Adrenal gland (tissue), 12 donors: ENCODE data around the gene SH3D19. TPM values are rescaled to one million over a fixed set of nuclear protein-coding genes. Genes with fewer than 3 reads are reported as not detected.

ENCODE experiments used
- DNase-seq, 7 donors: peaks; one replicate each; pipeline ENCODE4 v3.0.0-alpha.2; 2019 to 2020
- H3K27ac ChIP-seq, 5 donors: fragments of 200-600 bp; sonication (generic) in 4 of 5; 1 replicate in 3 of 5; 2 replicates in 2 of 5; pipeline versions ENCODE4 v1.5.1 to v1.8.0; 2016 to 2020; ENCODE audit warnings: mild to moderate bottlenecking in 1 of 5
- H3K27me3 ChIP-seq: fragments of 200-600 bp; 2 replicates; pipeline ENCODE4 v1.8.0; 2021
- H3K36me3 ChIP-seq, 2 donors: fragments of 200-600 bp; replicated peaks in 1 of 2; 1 replicate in 1 of 2; 2 replicates in 1 of 2; pipeline versions ENCODE4 v1.5.1 to v1.8.0; 2018 to 2022
- H3K4me1 ChIP-seq, 2 donors: fragments of 200-600 bp; replicated peaks in 1 of 2; 1 replicate in 1 of 2; 2 replicates in 1 of 2; pipeline versions ENCODE4 v1.5.1 to v1.8.0; 2018 to 2021
- H3K4me3 ChIP-seq, 4 donors: fragments of 200-600 bp; sonication (generic) in 3 of 4; one replicate each; pipeline ENCODE4 v1.5.1; 2016 to 2018
- H3K9me3 ChIP-seq, 3 donors: fragments of 200-600 bp; sonication (generic) in 1 of 3; replicated peaks in 1 of 3; 1 replicate in 2 of 3; 2 replicates in 1 of 3; pipeline versions ENCODE4 v1.5.1 to v1.8.0; 2016 to 2021
- CTCF ChIP-seq, 6 experiments: fragments of 450-650 bp in 4 of 6; fragments of 200-600 bp in 2 of 6; sonication (generic) in 1 of 6; IDR thresholded peaks; 1 replicate in 5 of 6; 2 replicates in 1 of 6; pipeline versions ENCODE4 v1.5.1 to v1.8.0; 2016 to 2021; ENCODE audit warnings: antibody characterized with exemption in 6 of 6, mild to moderate bottlenecking in 2 of 6, moderate library complexity in 1 of 6
- POLR2A ChIP-seq, 2 donors: fragments of 450-650 bp; IDR thresholded peaks; one replicate each; pipeline ENCODE4 v1.6.1; 2017; ENCODE audit warnings: antibody characterized with exemption in 2 of 2, mild to moderate bottlenecking in 2 of 2, moderate library complexity in 1 of 2
- WGBS, 4 donors: extraction: QIAGEN DNeasy Blood & Tissue Kit in 2 of 4; methylation state at CpG; one replicate each; pipeline versions ENCODE4 v1.1.5 to v1.1.7; 2013 to 2017; 5-methylcytosine and 5-hydroxymethylcytosine counted together
- intact Hi-C, 2 donors: fragments of 100-400 bp; cut with DNase I; formaldehyde crosslinking; loops; one replicate each; pipeline versions ENCODE4 v1.14.1 to v1.15.0; 2022 to 2023
- polyA plus RNA-seq, 3 donors: library from polyadenylated mRNA; stranded (reverse); fragments of 200-250 nt in 2 of 3; fragments of 350-450 nt in 1 of 3; fragmentation: Illumina TruSeq in 1 of 3; extraction: RNeasy Lipid Tissue Mini Kit (QIAGEN cat#74804) in 1 of 3; gene quantifications; one replicate each; pipeline ENCODE4 v1.2.3, GENCODE V29; 2013 to 2014
- total RNA-seq, 9 donors: library from RNA; depleted of rRNA in 4 of 9; stranded (reverse); fragments of >200 nt in 4 of 9; fragments of 120-200 nt in 1 of 9; fragmentation: NEBNext Ultra II Directional in 1 of 9; extraction: Animal tissue kit (Norgen Biotek cat#: 25700) in 1 of 9; gene quantifications; one replicate each; pipeline versions ENCODE4 v1.1.0 to v1.2.4, GENCODE V29; 2013 to 2023
- donor health status: healthy with polysubstance abuse.
- donor health status: Bipolar disorder and iron deficiency.
- donor health status: DM: yes; HTN: yes; CAD: no.
- donor health status: DM: no; HTN: no; CAD: no.
- donor health status: DM: no; HTN: no; CAD: no.
- donor health status: DM: yes; HTN: yes; CAD: no.

Gene SH3D19
- total and polyA plus RNA-seq, 12 donors: 16.6 to 117 (median 40.3) TPM

GRCh38 chr4:151204925-151205524, 120.4 kb downstream of the SH3D19 start:
- WGBS, 4 donors: 85 to 89% (median 87%) methylated on average over 10 of the region's 10 CpGs
- Histone ChIP-seq H3K9me3 (no peaks in the 10 kb centered on the region), H3K36me3 (no peaks in the 10 kb centered on the region), H3K27me3 (no peaks in the 10 kb centered on the region), H3K4me1 (peaks cover 21 to 28% of the 10 kb centered on the region in 2 donors), H3K4me3 (no peak overlapping the region), H3K27ac (peak overlapping the region in 1 of 5 donors; percentile 45)
- no peak for TF ChIP-seq POLR2A (IDR thresholded peaks at IDR 0.05)
- no peak for TF ChIP-seq CTCF (IDR thresholded peaks at IDR 0.05)
- intact Hi-C loops: no loop called here
- no peak for DNase-seq

GRCh38 chr4:151202851-151203455, 122.5 kb downstream of the SH3D19 start:
- Histone ChIP-seq H3K9me3 (no peaks in the 10 kb centered on the region), H3K4me3 (no peak overlapping the region), H3K4me1 (peaks cover 21 to 24% of the 10 kb centered on the region in 2 donors), H3K36me3 (no peaks in the 10 kb centered on the region), H3K27ac (peak overlapping the region in 2 of 5 donors; percentile 22 to 76), H3K27me3 (no peaks in the 10 kb centered on the region)
- WGBS, 4 donors: 53 to 63% (median 57%) methylated on average over 5 to 6 of the region's 6 CpGs
- DNase-seq: no peak
- intact Hi-C loops: no loop called here
- no peak for TF ChIP-seq POLR2A (IDR thresholded peaks at IDR 0.05)
- TF ChIP-seq CTCF (IDR thresholded peaks at IDR 0.05): no peak

- Histone ChIP-seq H3K4me3 (no peak overlapping the region), H3K27ac (peak overlapping the region in 1 of 5 donors; percentile 76), H3K9me3 (no peaks in the 10 kb centered on the region), H3K4me1 (peaks cover 15 to 22% of the 10 kb centered on the region in 2 donors), H3K27me3 (no peaks in the 10 kb centered on the region), H3K36me3 (no peaks in the 10 kb centered on the region)
- intact Hi-C loops: no loop called here
- TF ChIP-seq CTCF (IDR thresholded peaks at IDR 0.05) (no peak), POLR2A (IDR thresholded peaks at IDR 0.05) (no peak)
- DNase-seq: no peak
- 89 to 98% (median 92%) methylated on average over 2 of the region's 2 CpGs for WGBS, 4 donors
Measured at GRCh38 chr4:151202381-151202780, 123.0 kb downstream of the SH3D19 start.

GRCh38 chr4:151199319-151200190, 125.8 kb downstream of the SH3D19 start:
- intact Hi-C loops: no loop called here
- TF ChIP-seq POLR2A (IDR thresholded peaks at IDR 0.05): no peak
- TF ChIP-seq CTCF (IDR thresholded peaks at IDR 0.05): no peak
- Histone ChIP-seq H3K9me3 (no peaks in the 10 kb centered on the region), H3K4me1 (peaks cover 9 to 16% of the 10 kb centered on the region in 2 donors), H3K4me3 (no peak overlapping the region), H3K27me3 (no peaks in the 10 kb centered on the region), H3K36me3 (no peaks in the 10 kb centered on the region), H3K27ac (peak overlapping the region in 2 of 5 donors; percentile 11 to 75)
- 78 to 83% (median 82%) methylated on average over 6 of the region's 6 CpGs for WGBS, 4 donors
- DNase-seq: no peak
